ENCODE results near the gene ARAP1. TPM values are rescaled to one million over a fixed set of nuclear protein-coding genes. Genes with fewer than 3 reads are reported as not detected.

ARAP1 gene
- total RNA-seq, 1 donor from 2014 or later, result 17.6 TPM

GRCh38 chr11:72688486-72688885 is 63.7 kb downstream of the ARAP1 start:
- Mint-ChIP-seq H3K4me1 (peaks cover 4% of the 10 kb centered on the region), H3K36me3 (peaks cover 6% of the 10 kb centered on the region), H3K4me3 (no peak overlapping the region), H3K27me3 (ENCODE audit: insufficient read depth, low read depth) (no peaks in the 10 kb centered on the region), H3K27ac (no peak overlapping the region), H3K9me3 (no peaks in the 10 kb centered on the region)
- no peaks in the 10 kb centered on the region for H3K4me1 ChIP-seq
- H3F3A ChIP-seq (ENCODE audit: low read depth), result no peaks in the 10 kb centered on the region
- H3K9me3 ChIP-seq (ENCODE audit: low read depth), result no peaks in the 10 kb centered on the region
- H3K9ac ChIP-seq, result no peak overlapping the region
- no peaks in the 10 kb centered on the region for H3K36me3 ChIP-seq
- DNase-seq (ENCODE audit: low spot score), result no peak
- peaks cover 13% of the 10 kb centered on the region for H4K20me1 ChIP-seq (ENCODE audit: low read depth)
- no peak overlapping the region for H3K27ac ChIP-seq
- no peak overlapping the region for H3K4me3 ChIP-seq
- H3K79me2 ChIP-seq (ENCODE audit: low read depth), result no peaks in the 10 kb centered on the region
- no peaks in the 10 kb centered on the region for H3K27me3 ChIP-seq
- no peak overlapping the region for H3K4me2 ChIP-seq
- TF ChIP-seq EZH2phosphoT487 (IDR thresholded peaks at IDR 0.05) (no peak), EZH2 (IDR thresholded peaks at IDR 0.05) (no peak)
- TF ChIP-seq, protein P1, sequence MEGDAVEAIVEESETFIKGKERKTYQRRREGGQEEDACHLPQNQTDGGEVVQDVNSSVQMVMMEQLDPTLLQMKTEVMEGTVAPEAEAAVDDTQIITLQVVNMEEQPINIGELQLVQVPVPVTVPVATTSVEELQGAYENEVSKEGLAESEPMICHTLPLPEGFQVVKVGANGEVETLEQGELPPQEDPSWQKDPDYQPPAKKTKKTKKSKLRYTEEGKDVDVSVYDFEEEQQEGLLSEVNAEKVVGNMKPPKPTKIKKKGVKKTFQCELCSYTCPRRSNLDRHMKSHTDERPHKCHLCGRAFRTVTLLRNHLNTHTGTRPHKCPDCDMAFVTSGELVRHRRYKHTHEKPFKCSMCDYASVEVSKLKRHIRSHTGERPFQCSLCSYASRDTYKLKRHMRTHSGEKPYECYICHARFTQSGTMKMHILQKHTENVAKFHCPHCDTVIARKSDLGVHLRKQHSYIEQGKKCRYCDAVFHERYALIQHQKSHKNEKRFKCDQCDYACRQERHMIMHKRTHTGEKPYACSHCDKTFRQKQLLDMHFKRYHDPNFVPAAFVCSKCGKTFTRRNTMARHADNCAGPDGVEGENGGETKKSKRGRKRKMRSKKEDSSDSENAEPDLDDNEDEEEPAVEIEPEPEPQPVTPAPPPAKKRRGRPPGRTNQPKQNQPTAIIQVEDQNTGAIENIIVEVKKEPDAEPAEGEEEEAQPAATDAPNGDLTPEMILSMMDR (IDR thresholded peaks at IDR 0.05), result no peak
- H2AFZ ChIP-seq (replicated peaks), result no peak overlapping the region

DNA sequence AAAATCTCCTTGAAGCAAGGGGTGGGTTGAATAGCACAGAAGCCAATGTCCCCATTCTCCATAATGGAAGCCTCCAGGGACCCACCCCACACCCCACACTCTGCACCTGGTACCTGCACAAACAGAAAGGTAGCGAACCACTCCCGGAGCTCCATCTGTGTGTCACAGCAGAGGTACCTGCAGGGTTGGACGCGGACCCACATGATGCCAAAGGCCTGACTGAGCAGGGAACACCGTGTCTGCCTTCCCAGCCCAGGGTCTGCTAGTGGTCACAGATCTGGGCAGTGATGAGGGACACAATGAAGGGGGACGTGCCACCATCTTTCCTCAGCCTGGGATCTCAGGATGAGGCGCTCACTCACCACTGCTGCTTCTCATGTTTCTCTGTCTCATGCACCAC is 64.9 kb downstream of the ARAP1 start:
- no peak overlapping the region for H3K9ac ChIP-seq
- no peak for DNase-seq (ENCODE audit: low spot score)
- no peak overlapping the region for H3K27ac ChIP-seq
- TF ChIP-seq, protein P1 (IDR thresholded peaks at IDR 0.05), result no peak
- TF ChIP-seq EZH2 (IDR thresholded peaks at IDR 0.05) (no peak), EZH2phosphoT487 (IDR thresholded peaks at IDR 0.05) (no peak)
- H3K9me3 ChIP-seq (ENCODE audit: low read depth), result no peaks in the 10 kb centered on the region
- no peaks in the 10 kb centered on the region for H3K36me3 ChIP-seq
- H3F3A ChIP-seq (ENCODE audit: low read depth), result no peaks in the 10 kb centered on the region
- Mint-ChIP-seq H3K36me3 (peaks cover 4% of the 10 kb centered on the region), H3K4me3 (no peak overlapping the region), H3K4me1 (peaks cover 4% of the 10 kb centered on the region), H3K9me3 (no peaks in the 10 kb centered on the region), H3K27me3 (ENCODE audit: insufficient read depth, low read depth) (peaks cover 2% of the 10 kb centered on the region), H3K27ac (no peak overlapping the region)
- no peaks in the 10 kb centered on the region for H3K27me3 ChIP-seq
- no peak overlapping the region for H3K4me3 ChIP-seq
- H2AFZ ChIP-seq (replicated peaks), result no peak overlapping the region
- peaks cover 17% of the 10 kb centered on the region for H4K20me1 ChIP-seq (ENCODE audit: low read depth)
- no peaks in the 10 kb centered on the region for H3K4me1 ChIP-seq
- no peak overlapping the region for H3K4me2 ChIP-seq
- H3K79me2 ChIP-seq (ENCODE audit: low read depth), result no peaks in the 10 kb centered on the region

GRCh38 chr11:72686639-72687220 is 65.5 kb downstream of the ARAP1 start:
- Histone ChIP-seq H3F3A (ENCODE audit: low read depth) (no peaks in the 10 kb centered on the region), H3K4me1 (no peaks in the 10 kb centered on the region), H3K4me2 (no peak overlapping the region), H3K27me3 (no peaks in the 10 kb centered on the region), H3K27ac (no peak overlapping the region), H4K20me1 (ENCODE audit: low read depth) (peaks cover 17% of the 10 kb centered on the region), H3K36me3 (no peaks in the 10 kb centered on the region), H3K9ac (no peak overlapping the region), H2AFZ (replicated peaks) (no peak overlapping the region), H3K4me3 (no peak overlapping the region), H3K9me3 (ENCODE audit: low read depth) (no peaks in the 10 kb centered on the region), H3K79me2 (ENCODE audit: low read depth) (no peaks in the 10 kb centered on the region)
- DNase-seq (ENCODE audit: low spot score), result no peak
- Mint-ChIP-seq H3K27me3 (ENCODE audit: insufficient read depth, low read depth) (peaks cover 2% of the 10 kb centered on the region), H3K9me3 (no peaks in the 10 kb centered on the region), H3K36me3 (peaks cover 4% of the 10 kb centered on the region), H3K4me3 (no peak overlapping the region), H3K4me1 (peaks cover 5% of the 10 kb centered on the region), H3K27ac (no peak overlapping the region)
- TF ChIP-seq EZH2phosphoT487 (IDR thresholded peaks at IDR 0.05), result no peak
- TF ChIP-seq EZH2 (IDR thresholded peaks at IDR 0.05), result no peak
- TF ChIP-seq, protein P1 (IDR thresholded peaks at IDR 0.05), result no peak
